Endothelial cell of umbilical vein (primary cell): Measurements from ENCODE around the gene PSMA6. TPM values are rescaled to one million over a fixed set of nuclear protein-coding genes. Genes with fewer than 3 reads are reported as not detected.

Experiments used
- BruUV-seq: library from RNA; stranded (reverse); fragments of 400-500 nt; replicated peaks from 2 replicates; lab custom pipeline; 2021; lab: Mats Ljungman, UMichigan
- CTCF ChIA-PET: fragments of 300-600, 350-600 bp; sonication (Branson Sonifier 250); formaldehyde crosslinking; loops from one replicate; lab custom pipeline; 2021; ENCODE audit warnings: antibody characterized with exemption, inconsistent platforms; lab: Charles Lee
- POLR2A ChIA-PET: fragments of 300-600, 350-600 bp; sonication (Branson Sonifier 250); formaldehyde crosslinking; loops from one replicate; lab custom pipeline; 2021; ENCODE audit warnings: antibody characterized with exemption, inconsistent platforms; lab: Charles Lee
- DNase-seq: peaks from one replicate; pipeline ENCODE4 v3.0.0-alpha.2; 2011; ENCODE audit warnings: low read depth, low spot score
- FAIRE-seq: peaks from 2 replicates; lab custom pipeline; 2011; peaks lifted over from hg19 to GRCh38; lab: Jason Lieb, UNC
- H2AFZ ChIP-seq: 2 replicates; pipeline ENCODE4 v1.6.0; 2012; ENCODE audit warnings: low read depth, low read length, control low read depth, inconsistent platforms
- H3K27ac ChIP-seq: 2 replicates; pipeline ENCODE4 v1.5.1; 2011; ENCODE audit warnings: low read depth, mild to moderate bottlenecking, control low read depth, low read length, moderate library complexity; ENCODE audit not compliant: insufficient read depth
- H3K27me3 ChIP-seq, 2 experiments: 2 replicates each; pipeline versions ENCODE4 v1.6.0 to v1.6.1; 2011; ENCODE audit warnings: low read length in 2 of 2, mixed read lengths in 1 of 2; ENCODE audit not compliant: control insufficient read depth in 2 of 2, insufficient read depth in 2 of 2
- H3K36me3 ChIP-seq, 2 experiments: 2 replicates in 1 of 2; 3 replicates in 1 of 2; pipeline ENCODE4 v1.5.1; 2011; ENCODE audit warnings: low read length in 2 of 2, mild to moderate bottlenecking in 1 of 2, moderate library complexity in 1 of 2; ENCODE audit not compliant: control insufficient read depth in 2 of 2, insufficient read depth in 2 of 2; ENCODE audit errors: extremely low read depth in 1 of 2
- H3K4me1 ChIP-seq: 3 replicates; pipeline ENCODE4 v1.5.1; 2011; ENCODE audit warnings: mild to moderate bottlenecking, low read length; ENCODE audit not compliant: control insufficient read depth, insufficient read depth; ENCODE audit errors: extremely low read depth
- H3K4me2 ChIP-seq: 2 replicates; pipeline ENCODE4 v1.6.1; 2011; ENCODE audit warnings: low read length, control low read depth, mixed read lengths; ENCODE audit not compliant: insufficient read depth
- H3K4me3 ChIP-seq, 3 experiments: fragments of 200-600 bp in 1 of 3; sonication (generic), shearing (Covaris generic) in 1 of 3; replicated peaks in 1 of 3; 2 replicates each; pipeline ENCODE4 v1.5.1; 2011 to 2016; ENCODE audit warnings: control low read depth in 3 of 3, low read length in 3 of 3, mild to moderate bottlenecking in 2 of 3, inconsistent platforms in 1 of 3, low read depth in 1 of 3, moderate library complexity in 1 of 3; ENCODE audit not compliant: insufficient read depth in 1 of 3
- H3K79me2 ChIP-seq: 2 replicates; pipeline ENCODE4 v1.6.0; 2012; ENCODE audit warnings: low read length, inconsistent platforms; ENCODE audit not compliant: control insufficient read depth, insufficient read depth
- H3K9ac ChIP-seq: replicated peaks from 2 replicates; pipeline ENCODE3; 2011; ENCODE audit warnings: low read length, control low read depth; ENCODE audit not compliant: insufficient read depth; ENCODE audit errors: extremely low read depth
- H3K9me1 ChIP-seq: replicated peaks from 3 replicates; pipeline ENCODE4 v1.6.0; 2011; ENCODE audit warnings: mild to moderate bottlenecking, low read length; ENCODE audit not compliant: control insufficient read depth, insufficient read depth; ENCODE audit errors: extremely low read depth
- H3K9me3 ChIP-seq: replicated peaks from 2 replicates; pipeline ENCODE4 v1.5.1; 2012; ENCODE audit warnings: low read length, inconsistent platforms; ENCODE audit not compliant: control insufficient read depth, insufficient read depth
- H4K20me1 ChIP-seq: replicated peaks from 2 replicates; pipeline ENCODE3; 2011; ENCODE audit warnings: mild to moderate bottlenecking, low read length; ENCODE audit not compliant: control insufficient read depth, insufficient read depth; ENCODE audit errors: extremely low read depth
- EZH2 ChIP-seq: IDR thresholded peaks from 2 replicates; pipeline ENCODE4 v1.6.1; 2012; ENCODE audit warnings: borderline replicate concordance, low read depth, mild to moderate bottlenecking, moderate library complexity, low read length, inconsistent platforms; ENCODE audit not compliant: severe bottlenecking
- FOS ChIP-seq: IDR thresholded peaks from 2 replicates; pipeline ENCODE4 v1.6.1; 2011; ENCODE audit warnings: mild to moderate bottlenecking, low read length, moderate library complexity, borderline replicate concordance; ENCODE audit not compliant: insufficient read depth
- GATA2 ChIP-seq: IDR thresholded peaks from 2 replicates; pipeline ENCODE4 v1.7.0; 2011; ENCODE audit warnings: low read depth, mild to moderate bottlenecking, moderate library complexity, mixed read lengths, low read length; ENCODE audit not compliant: insufficient read length, insufficient read depth
- JUN ChIP-seq: IDR thresholded peaks from 2 replicates; pipeline ENCODE4 v1.6.1; 2011; ENCODE audit warnings: borderline replicate concordance, low read depth; ENCODE audit not compliant: insufficient read length, insufficient read depth
- MYC ChIP-seq: IDR thresholded peaks from one replicate; pipeline ENCODE4 v1.6.1; 2011; ENCODE audit warnings: mild to moderate bottlenecking, low read depth, low read length
- POLR2A ChIP-seq: IDR thresholded peaks from 2 replicates; pipeline ENCODE4 v1.6.1; 2012; ENCODE audit warnings: low read depth, mild to moderate bottlenecking, control low read depth, low read length
- POLR2AphosphoS5 ChIP-seq: IDR thresholded peaks from 2 replicates; pipeline ENCODE4 v1.6.1; 2012; ENCODE audit warnings: low read depth, mild to moderate bottlenecking, control low read depth, low read length, moderate library complexity; ENCODE audit not compliant: insufficient read depth
- dilution Hi-C: fragments of 300-500 bp; cut with MboI; formaldehyde crosslinking; loops from one replicate; pipeline ENCODE4 v1.15.0; 2019; ENCODE audit warnings: low sequenced_read_pairs; ENCODE audit not compliant: extremely low pct_ligation_motif_present
- intact Hi-C: fragments of 100-400 bp; cut with micrococcal nuclease; formaldehyde crosslinking; loops from one replicate; pipeline ENCODE4 v1.10.0; 2022
- polyA plus RNA-seq, 4 experiments: library from polyadenylated mRNA; depleted of rRNA in 3 of 4; stranded (reverse) in 3 of 4; unstranded in 1 of 4; fragments of >200 nt; gene quantifications; 2 replicates each; pipeline versions ENCODE4 v1.2.1 to v1.2.3, GENCODE V29; 2011 to 2012; ENCODE audit warnings: missing spikeins in 1 of 4
- total RNA-seq: library from RNA; stranded (reverse); gene quantifications from 2 replicates; pipeline ENCODE4 v1.2.3, GENCODE V29; 2021
- TF ChIP-seq, protein P1 (sequence below): IDR thresholded peaks from 2 replicates; pipeline ENCODE4 v1.6.1; 2011; ENCODE audit not compliant: insufficient read depth, insufficient read length
- TF ChIP-seq, protein P2 (sequence below), 2 donors: IDR thresholded peaks; 1 replicate in 1 of 2; 2 replicates in 1 of 2; pipeline ENCODE4 v1.5.1; 2011; ENCODE audit warnings: low read length in 2 of 2, mild to moderate bottlenecking in 2 of 2, moderate library complexity in 2 of 2, control low read depth in 1 of 2, inconsistent platforms in 1 of 2, low read depth in 1 of 2; ENCODE audit not compliant: insufficient read depth in 1 of 2; ENCODE audit errors: extremely low read depth in 1 of 2

The PSMA6 gene
- total and polyA plus RNA-seq, 2 donors (not counting 3 experiments of a cell fraction or from before 2014, with no cell fraction given) = 170 to 197 TPM

DNA sequence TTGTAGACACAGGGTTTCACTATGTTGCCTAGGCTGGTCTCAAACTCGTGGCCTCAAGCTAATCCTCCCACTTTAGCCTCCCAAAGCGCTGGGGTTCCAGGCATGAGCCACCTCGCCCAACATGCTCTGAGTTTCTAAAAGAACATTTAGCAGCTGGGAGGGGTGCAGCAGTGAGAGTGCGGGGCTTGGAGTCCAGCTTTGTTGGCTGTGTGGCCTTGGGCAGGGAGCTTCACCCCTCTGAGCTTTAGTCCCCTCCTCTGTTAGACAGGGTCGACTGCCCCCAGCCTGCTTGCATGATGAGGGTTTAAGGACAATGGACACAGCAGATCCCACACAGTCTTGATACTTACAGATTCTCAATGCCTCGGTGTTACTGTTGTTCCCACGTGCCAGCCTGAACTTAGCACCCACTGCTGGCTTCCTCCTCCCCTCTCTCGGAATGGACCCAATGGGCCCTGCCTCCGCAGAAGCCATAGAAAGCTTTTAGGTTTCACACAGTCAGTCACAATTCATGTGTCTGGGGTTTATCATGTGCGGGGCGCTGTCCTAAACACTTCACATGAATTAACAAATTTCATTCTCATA lies 54.6 kb downstream of the PSMA6 start:
- no peak for DNase-seq
- H3K27ac ChIP-seq = no peak overlapping the region
- H3K4me3 ChIP-seq = no peak overlapping the region
- no peaks in the 10 kb centered on the region for H3K36me3 ChIP-seq
- H2AFZ ChIP-seq = no peak overlapping the region
- FAIRE-seq = no peak
- intact Hi-C loops (no loop called here), dilution Hi-C loops (no loop called here)
- ChIA-PET POLR2A (no interaction called here), CTCF (interaction anchor here (1.2 kb wide), 1 partner anchor 38 kb away, joined by 3 read pairs; no protein-coding TSS in a partner anchor)
- H3K9me3 ChIP-seq = no peaks in the 10 kb centered on the region
- no peak overlapping the region for H3K4me2 ChIP-seq
- no peaks in the 10 kb centered on the region for H3K9me1 ChIP-seq
- no peak overlapping the region for H3K9ac ChIP-seq
- no peaks in the 10 kb centered on the region for H3K79me2 ChIP-seq
- no peaks in the 10 kb centered on the region for H3K27me3 ChIP-seq
- no peak for TF ChIP-seq POLR2AphosphoS5
- no peak for TF ChIP-seq FOS
- TF ChIP-seq, protein P1, sequence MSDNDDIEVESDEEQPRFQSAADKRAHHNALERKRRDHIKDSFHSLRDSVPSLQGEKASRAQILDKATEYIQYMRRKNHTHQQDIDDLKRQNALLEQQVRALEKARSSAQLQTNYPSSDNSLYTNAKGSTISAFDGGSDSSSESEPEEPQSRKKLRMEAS = no peak
- no peak for TF ChIP-seq JUN
- no peak for TF ChIP-seq POLR2A
- no peak for TF ChIP-seq GATA2
- TF ChIP-seq, protein P2, sequence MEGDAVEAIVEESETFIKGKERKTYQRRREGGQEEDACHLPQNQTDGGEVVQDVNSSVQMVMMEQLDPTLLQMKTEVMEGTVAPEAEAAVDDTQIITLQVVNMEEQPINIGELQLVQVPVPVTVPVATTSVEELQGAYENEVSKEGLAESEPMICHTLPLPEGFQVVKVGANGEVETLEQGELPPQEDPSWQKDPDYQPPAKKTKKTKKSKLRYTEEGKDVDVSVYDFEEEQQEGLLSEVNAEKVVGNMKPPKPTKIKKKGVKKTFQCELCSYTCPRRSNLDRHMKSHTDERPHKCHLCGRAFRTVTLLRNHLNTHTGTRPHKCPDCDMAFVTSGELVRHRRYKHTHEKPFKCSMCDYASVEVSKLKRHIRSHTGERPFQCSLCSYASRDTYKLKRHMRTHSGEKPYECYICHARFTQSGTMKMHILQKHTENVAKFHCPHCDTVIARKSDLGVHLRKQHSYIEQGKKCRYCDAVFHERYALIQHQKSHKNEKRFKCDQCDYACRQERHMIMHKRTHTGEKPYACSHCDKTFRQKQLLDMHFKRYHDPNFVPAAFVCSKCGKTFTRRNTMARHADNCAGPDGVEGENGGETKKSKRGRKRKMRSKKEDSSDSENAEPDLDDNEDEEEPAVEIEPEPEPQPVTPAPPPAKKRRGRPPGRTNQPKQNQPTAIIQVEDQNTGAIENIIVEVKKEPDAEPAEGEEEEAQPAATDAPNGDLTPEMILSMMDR (IDR thresholded peaks at IDR 0.05; ENCODE audit: extremely low read depth in 1 of 2, insufficient read depth in 1 of 2, low read depth in 1 of 2, low read length in 2 of 2) = no peak
- TF ChIP-seq EZH2 = no peak
- no peak for TF ChIP-seq MYC
- no TSS peak for BruUV-seq
- peaks cover under 1% of the 10 kb centered on the region for H3K4me1 ChIP-seq
- no peaks in the 10 kb centered on the region for H4K20me1 ChIP-seq
